MCF 10A (cell line): ENCODE data around the gene TANGO6. TPM values are rescaled to one million over a fixed set of nuclear protein-coding genes. Genes with fewer than 3 reads are reported as not detected.

Experiments
- BruUV-seq: library from RNA; stranded (reverse); fragments of 400-500 nt; replicated peaks from 2 replicates; lab custom pipeline; 2021; lab: Mats Ljungman, UMichigan
- CTCF ChIA-PET: fragments of 300-600 bp; sonication (Branson Sonifier 250); formaldehyde crosslinking; extraction: SDS; loops from one replicate; lab custom pipeline; 2021; ENCODE audit warnings: antibody characterized with exemption, inconsistent platforms; lab: Yijun Ruan, JAX
- POLR2A ChIA-PET: fragments of 300-600, 350-650 bp; sonication (Branson Sonifier 250); formaldehyde crosslinking; extraction: SDS; loops from one replicate; lab custom pipeline; 2020; ENCODE audit warnings: antibody characterized with exemption, inconsistent platforms; lab: Yijun Ruan, JAX
- DNase-seq: peaks from one replicate; pipeline ENCODE4 v3.0.0-alpha.2; 2018; ENCODE audit not compliant: unreplicated experiment
- H3K27ac Mint-ChIP-seq: one replicate; pipeline ENCODE4 v1.8.0; 2022; ENCODE audit warnings: mild to moderate bottlenecking, low read depth, mixed read lengths; ENCODE audit not compliant: unreplicated experiment
- H3K27me3 Mint-ChIP-seq: one replicate; pipeline ENCODE4 v1.8.0; 2022; ENCODE audit warnings: mixed read lengths; ENCODE audit not compliant: insufficient read depth, unreplicated experiment
- H3K36me3 Mint-ChIP-seq: one replicate; pipeline ENCODE4 v1.8.0; 2022; ENCODE audit warnings: mild to moderate bottlenecking, moderate library complexity, mixed read lengths; ENCODE audit not compliant: insufficient read depth, unreplicated experiment
- H3K4me1 Mint-ChIP-seq: one replicate; pipeline ENCODE4 v1.8.0; 2022; ENCODE audit warnings: mixed read lengths; ENCODE audit not compliant: insufficient read depth, unreplicated experiment
- H3K4me3 Mint-ChIP-seq: one replicate; pipeline ENCODE4 v1.8.0; 2022; ENCODE audit warnings: mild to moderate bottlenecking, moderate library complexity, mixed read lengths; ENCODE audit not compliant: unreplicated experiment
- H3K9me3 Mint-ChIP-seq: one replicate; pipeline ENCODE4 v1.8.0; 2022; ENCODE audit warnings: mixed read lengths; ENCODE audit not compliant: unreplicated experiment
- CTCF ChIP-seq: fragments of 200-600 bp; IDR thresholded peaks from one replicate; pipeline ENCODE4 v1.8.0; 2022; ENCODE audit warnings: antibody characterized with exemption, mild to moderate bottlenecking; ENCODE audit not compliant: unreplicated experiment
- intact Hi-C: fragments of 100-400 bp; cut with micrococcal nuclease; formaldehyde crosslinking; loops from 2 replicates; pipeline ENCODE4 v1.14.1; 2022
- total RNA-seq: library from RNA; stranded (reverse); gene quantifications from 2 replicates; pipeline ENCODE4 v1.2.3, GENCODE V29; 2022

Gene TANGO6
- total RNA-seq, 1 experiment from 2014 or later: 21.8 TPM

GRCh38 chr16:68869492-68870088 lies 26.3 kb downstream of the TANGO6 start:
- BruUV-seq: no TSS peak
- no peak for DNase-seq
- CTCF ChIA-PET: interaction anchor here (1.1 kb wide), 1 partner anchor 236 kb away, joined by 3 read pairs; the partner anchor contains the start of gene HAS3
- intact Hi-C loops: no loop called here
- TF ChIP-seq CTCF: no peak
- H3K9me3 Mint-ChIP-seq: no peaks in the 10 kb centered on the region
- H3K36me3 Mint-ChIP-seq: peaks cover 62% of the 10 kb centered on the region
- no peak overlapping the region for H3K27ac Mint-ChIP-seq
- H3K27me3 Mint-ChIP-seq: no peaks in the 10 kb centered on the region
- H3K4me1 Mint-ChIP-seq: peaks cover 6% of the 10 kb centered on the region
- no peak overlapping the region for H3K4me3 Mint-ChIP-seq
- POLR2A ChIA-PET: interaction anchor here (0.7 to 1.1 kb wide), 2 partner anchors 27 to 221 kb away, joined by 4 to 6 read pairs; partner anchors contain the start of gene TANGO6

GRCh38 chr16:68873635-68874471 lies 30.5 kb downstream of the TANGO6 start:
- peaks cover 6% of the 10 kb centered on the region for H3K4me1 Mint-ChIP-seq
- BruUV-seq: no TSS peak
- peaks cover 69% of the 10 kb centered on the region for H3K36me3 Mint-ChIP-seq
- no peak for DNase-seq
- no peaks in the 10 kb centered on the region for H3K9me3 Mint-ChIP-seq
- no peak overlapping the region for H3K27ac Mint-ChIP-seq
- intact Hi-C loops: no loop called here
- no peak overlapping the region for H3K4me3 Mint-ChIP-seq
- no peak for TF ChIP-seq CTCF
- ChIA-PET POLR2A (no interaction called here), CTCF (interaction anchor here (0.6 to 1.4 kb wide), 5 partner anchors 53 to 626 kb away, joined by 3 to 4 read pairs (median 3); no protein-coding TSS in a partner anchor)
- no peaks in the 10 kb centered on the region for H3K27me3 Mint-ChIP-seq

- no peak for TF ChIP-seq CTCF
- H3K27ac Mint-ChIP-seq: no peak overlapping the region
- no peak for DNase-seq
- H3K27me3 Mint-ChIP-seq: no peaks in the 10 kb centered on the region
- H3K4me1 Mint-ChIP-seq: peaks cover 6% of the 10 kb centered on the region
- ChIA-PET POLR2A (no interaction called here), CTCF (no interaction called here)
- H3K4me3 Mint-ChIP-seq: no peak overlapping the region
- no TSS peak for BruUV-seq
- peaks cover 69% of the 10 kb centered on the region for H3K36me3 Mint-ChIP-seq
- H3K9me3 Mint-ChIP-seq: no peaks in the 10 kb centered on the region
- intact Hi-C loops: no loop called here
Observed at GRCh38 chr16:68875871-68876270, 32.5 kb downstream of the TANGO6 start.

- Mint-ChIP-seq H3K4me1 (no peaks in the 10 kb centered on the region), H3K4me3 (no peak overlapping the region), H3K27me3 (no peaks in the 10 kb centered on the region), H3K27ac (no peak overlapping the region), H3K36me3 (peaks cover 32% of the 10 kb centered on the region), H3K9me3 (no peaks in the 10 kb centered on the region)
- DNase-seq: no peak
- intact Hi-C loops: no loop called here
- BruUV-seq: no TSS peak
- POLR2A ChIA-PET: no interaction called here
- TF ChIP-seq CTCF: no peak
- CTCF ChIA-PET: no interaction called here
Observed at GRCh38 chr16:68883685-68884084, 40.4 kb downstream of the TANGO6 start.
